ENCODE results near the gene PEMT.
A peak's percentile ranks its signal among the peaks of the same experiment; 100 is the strongest.

PEMT gene

GRCh38 chr17:17519886-17520285 is 71.6 kb downstream of the PEMT start:
- H2AFZ ChIP-seq (ENCODE audit: low read length, unreplicated experiment): no peak overlapping the region
- no peaks in the 10 kb centered on the region for H3K79me2 ChIP-seq (ENCODE audit: control insufficient read depth, insufficient read depth, low read length, unreplicated experiment)
- no peak overlapping the region for H3K27ac ChIP-seq (ENCODE audit: low read depth, low read length)
- H3K4me3 ChIP-seq (ENCODE audit: low read depth, low read length): no peak overlapping the region
- H3K36me3 ChIP-seq (ENCODE audit: insufficient read depth, low read length): no peaks in the 10 kb centered on the region
- no peaks in the 10 kb centered on the region for H3K27me3 ChIP-seq (ENCODE audit: insufficient read depth, low read length)
- peaks cover 7% of the 10 kb centered on the region for H3K4me1 ChIP-seq (ENCODE audit: control insufficient read depth, insufficient read depth, low read length, unreplicated experiment)

- Histone ChIP-seq H2AFZ (ENCODE audit: low read length, unreplicated experiment) (no peak overlapping the region), H3K27me3 (ENCODE audit: insufficient read depth, low read length) (no peaks in the 10 kb centered on the region), H3K4me1 (ENCODE audit: control insufficient read depth, insufficient read depth, low read length, unreplicated experiment) (peaks cover 7% of the 10 kb centered on the region), H3K27ac (ENCODE audit: low read depth, low read length) (no peak overlapping the region), H3K36me3 (ENCODE audit: insufficient read depth, low read length) (no peaks in the 10 kb centered on the region), H3K4me3 (ENCODE audit: low read depth, low read length) (no peak overlapping the region), H3K79me2 (ENCODE audit: control insufficient read depth, insufficient read depth, low read length, unreplicated experiment) (no peaks in the 10 kb centered on the region)
These were observed 72.6 kb downstream of the PEMT start for GRCh38 chr17:17518951-17519350.

GRCh38 chr17:17518014-17518413 is 73.5 kb downstream of the PEMT start:
- Histone ChIP-seq H3K79me2 (ENCODE audit: control insufficient read depth, insufficient read depth, low read length, unreplicated experiment) (no peaks in the 10 kb centered on the region), H2AFZ (ENCODE audit: low read length, unreplicated experiment) (no peak overlapping the region), H3K27ac (ENCODE audit: low read depth, low read length) (no peak overlapping the region), H3K27me3 (ENCODE audit: insufficient read depth, low read length) (no peaks in the 10 kb centered on the region), H3K36me3 (ENCODE audit: insufficient read depth, low read length) (no peaks in the 10 kb centered on the region), H3K4me3 (ENCODE audit: low read depth, low read length) (no peak overlapping the region), H3K4me1 (ENCODE audit: control insufficient read depth, insufficient read depth, low read length, unreplicated experiment) (peaks cover 7% of the 10 kb centered on the region)

GRCh38 chr17:17516941-17517720 is 74.4 kb downstream of the PEMT start:
- Histone ChIP-seq H3K27me3 (ENCODE audit: insufficient read depth, low read length) (no peaks in the 10 kb centered on the region), H3K27ac (ENCODE audit: low read depth, low read length) (no peak overlapping the region), H3K4me3 (ENCODE audit: low read depth, low read length) (no peak overlapping the region), H3K36me3 (ENCODE audit: insufficient read depth, low read length) (no peaks in the 10 kb centered on the region), H3K79me2 (ENCODE audit: control insufficient read depth, insufficient read depth, low read length, unreplicated experiment) (no peaks in the 10 kb centered on the region), H3K4me1 (ENCODE audit: control insufficient read depth, insufficient read depth, low read length, unreplicated experiment) (peaks cover 14% of the 10 kb centered on the region), H2AFZ (ENCODE audit: low read length, unreplicated experiment) (no peak overlapping the region)

- H3K27ac ChIP-seq (ENCODE audit: low read depth, low read length): peak overlapping the region; percentile 76
- H3K79me2 ChIP-seq (ENCODE audit: control insufficient read depth, insufficient read depth, low read length, unreplicated experiment): no peaks in the 10 kb centered on the region
- no peaks in the 10 kb centered on the region for H3K27me3 ChIP-seq (ENCODE audit: insufficient read depth, low read length)
- H3K4me1 ChIP-seq (ENCODE audit: control insufficient read depth, insufficient read depth, low read length, unreplicated experiment): peaks cover 18% of the 10 kb centered on the region
- H2AFZ ChIP-seq (ENCODE audit: low read length, unreplicated experiment): no peak overlapping the region
- H3K36me3 ChIP-seq (ENCODE audit: insufficient read depth, low read length): no peaks in the 10 kb centered on the region
- no peak overlapping the region for H3K4me3 ChIP-seq (ENCODE audit: low read depth, low read length)
These were observed 75.3 kb downstream of the PEMT start for GRCh38 chr17:17515934-17516930.

- Histone ChIP-seq H3K79me2 (ENCODE audit: control insufficient read depth, insufficient read depth, low read length, unreplicated experiment) (no peaks in the 10 kb centered on the region), H3K4me1 (ENCODE audit: control insufficient read depth, insufficient read depth, low read length, unreplicated experiment) (peaks cover 18% of the 10 kb centered on the region)
These were observed 76.2 kb downstream of the PEMT start for GRCh38 chr17:17514993-17515933.

GRCh38 chr17:17514361-17514992 is 77.0 kb downstream of the PEMT start:
- Histone ChIP-seq H3K79me2 (ENCODE audit: control insufficient read depth, insufficient read depth, low read length, unreplicated experiment) (no peaks in the 10 kb centered on the region), H3K27me3 (ENCODE audit: insufficient read depth, low read length) (no peaks in the 10 kb centered on the region), H3K4me1 (ENCODE audit: control insufficient read depth, insufficient read depth, low read length, unreplicated experiment) (peaks cover 18% of the 10 kb centered on the region), H3K27ac (ENCODE audit: low read depth, low read length) (no peak overlapping the region), H2AFZ (ENCODE audit: low read length, unreplicated experiment) (no peak overlapping the region), H3K4me3 (ENCODE audit: low read depth, low read length) (no peak overlapping the region), H3K36me3 (ENCODE audit: insufficient read depth, low read length) (no peaks in the 10 kb centered on the region)

More at GRCh38 chr17:17514993-17515933, 76.2 kb downstream of the PEMT start:
- no peaks in the 10 kb centered on the region for H3K36me3 ChIP-seq (ENCODE audit: insufficient read depth, low read length)
- H3K4me3 ChIP-seq (ENCODE audit: low read depth, low read length): no peak overlapping the region
- H3K27me3 ChIP-seq (ENCODE audit: insufficient read depth, low read length): no peaks in the 10 kb centered on the region
- peak overlapping the region; percentile 76 for H3K27ac ChIP-seq (ENCODE audit: low read depth, low read length)
- no peak overlapping the region for H2AFZ ChIP-seq (ENCODE audit: low read length, unreplicated experiment)

- no peaks in the 10 kb centered on the region for H3K36me3 ChIP-seq (ENCODE audit: insufficient read depth, low read length)
- H3K27me3 ChIP-seq (ENCODE audit: insufficient read depth, low read length): no peaks in the 10 kb centered on the region
- peaks cover 18% of the 10 kb centered on the region for H3K4me1 ChIP-seq (ENCODE audit: control insufficient read depth, insufficient read depth, low read length, unreplicated experiment)
- H3K4me3 ChIP-seq (ENCODE audit: low read depth, low read length): no peak overlapping the region
- H3K79me2 ChIP-seq (ENCODE audit: control insufficient read depth, insufficient read depth, low read length, unreplicated experiment): no peaks in the 10 kb centered on the region
- H3K27ac ChIP-seq (ENCODE audit: low read depth, low read length): no peak overlapping the region
- H2AFZ ChIP-seq (ENCODE audit: low read length, unreplicated experiment): no peak overlapping the region
These were observed 77.9 kb downstream of the PEMT start for GRCh38 chr17:17513626-17514025.

GRCh38 chr17:17512866-17513265 is 78.6 kb downstream of the PEMT start:
- no peak overlapping the region for H3K27ac ChIP-seq (ENCODE audit: low read depth, low read length)
- H3K36me3 ChIP-seq (ENCODE audit: insufficient read depth, low read length): no peaks in the 10 kb centered on the region
- peaks cover 18% of the 10 kb centered on the region for H3K4me1 ChIP-seq (ENCODE audit: control insufficient read depth, insufficient read depth, low read length, unreplicated experiment)
- no peaks in the 10 kb centered on the region for H3K27me3 ChIP-seq (ENCODE audit: insufficient read depth, low read length)
- no peaks in the 10 kb centered on the region for H3K79me2 ChIP-seq (ENCODE audit: control insufficient read depth, insufficient read depth, low read length, unreplicated experiment)
- no peak overlapping the region for H3K4me3 ChIP-seq (ENCODE audit: low read depth, low read length)
- no peak overlapping the region for H2AFZ ChIP-seq (ENCODE audit: low read length, unreplicated experiment)

Measured in ACC112 (cell line).